Measurements from ENCODE around the gene TVP23B.
"Not testable (repeated sequence)": the region's sequence is repeated elsewhere in the genome, so short reads cannot be mapped to it uniquely, and the experiment has no call there.

The TVP23B gene

GRCh38 chr17:18794841-18795240, 13.9 kb downstream of the TVP23B start:
- not testable (repeated sequence) for DNase-seq

- DNase-seq: not testable (repeated sequence)
Measured at GRCh38 chr17:18796887-18797286, 15.9 kb downstream of the TVP23B start.

- DNase-seq: not testable (repeated sequence)
Measured at GRCh38 chr17:18803458-18804245, 22.7 kb downstream of the TVP23B start.

GRCh38 chr17:18815924-18816323, 34.9 kb downstream of the TVP23B start:
- DNase-seq: not testable (repeated sequence)

GRCh38 chr17:18816489-18817371, 35.7 kb downstream of the TVP23B start:
- not testable (repeated sequence) for DNase-seq

- not testable (repeated sequence) for DNase-seq
Measured at GRCh38 chr17:18821430-18821829, 40.4 kb downstream of the TVP23B start.

GRCh38 chr17:18827613-18828012, 46.6 kb downstream of the TVP23B start:
- not testable (repeated sequence) for DNase-seq

- no peak for DNase-seq
Measured at GRCh38 chr17:18848501-18848900, 67.5 kb downstream of the TVP23B start.

GRCh38 chr17:18850679-18851078, 69.7 kb downstream of the TVP23B start:
- no peak for DNase-seq

GRCh38 chr17:18851201-18851600, 70.2 kb downstream of the TVP23B start:
- DNase-seq: no peak

GRCh38 chr17:18854956-18855355, 74.0 kb downstream of the TVP23B start:
- DNase-seq: no peak

- DNase-seq: peak; percentile 51
Measured at GRCh38 chr17:18855831-18856569, 75.0 kb downstream of the TVP23B start.
